GM10266 (cell line): Measurements from ENCODE around the gene SERP2.

Source experiments
- DNase-seq: peaks from one replicate; pipeline ENCODE4 v3.0.0; 2012; ENCODE audit errors: extremely low spot score
- TF ChIP-seq, protein P1 (sequence below): IDR thresholded peaks from 2 replicates; pipeline ENCODE4 v1.5.1; 2012; ENCODE audit warnings: mild to moderate bottlenecking, low read depth; ENCODE audit not compliant: control insufficient read depth, insufficient read depth; ENCODE audit errors: missing control alignments

SERP2 gene

DNA sequence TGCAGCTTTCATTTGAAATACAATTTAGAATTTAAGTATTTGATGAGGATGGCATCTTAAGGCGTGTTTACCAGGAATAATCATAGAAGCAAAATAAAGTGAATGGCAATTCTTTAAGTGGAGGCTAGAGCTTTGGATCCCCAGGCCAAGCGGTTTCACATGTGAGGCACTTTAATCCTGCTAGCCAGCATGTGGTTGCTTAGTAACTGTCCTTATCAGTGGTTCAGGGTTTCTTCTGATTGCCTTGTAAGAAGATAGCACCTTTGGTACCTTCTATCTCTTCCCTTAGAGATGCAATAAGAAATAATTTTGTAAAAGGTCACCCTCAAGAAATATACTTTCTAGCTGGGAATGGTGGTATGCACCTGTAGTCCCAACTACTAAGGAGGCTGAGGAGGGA lies 38.9 kb upstream of the SERP2 start:
- TF ChIP-seq, protein P1, sequence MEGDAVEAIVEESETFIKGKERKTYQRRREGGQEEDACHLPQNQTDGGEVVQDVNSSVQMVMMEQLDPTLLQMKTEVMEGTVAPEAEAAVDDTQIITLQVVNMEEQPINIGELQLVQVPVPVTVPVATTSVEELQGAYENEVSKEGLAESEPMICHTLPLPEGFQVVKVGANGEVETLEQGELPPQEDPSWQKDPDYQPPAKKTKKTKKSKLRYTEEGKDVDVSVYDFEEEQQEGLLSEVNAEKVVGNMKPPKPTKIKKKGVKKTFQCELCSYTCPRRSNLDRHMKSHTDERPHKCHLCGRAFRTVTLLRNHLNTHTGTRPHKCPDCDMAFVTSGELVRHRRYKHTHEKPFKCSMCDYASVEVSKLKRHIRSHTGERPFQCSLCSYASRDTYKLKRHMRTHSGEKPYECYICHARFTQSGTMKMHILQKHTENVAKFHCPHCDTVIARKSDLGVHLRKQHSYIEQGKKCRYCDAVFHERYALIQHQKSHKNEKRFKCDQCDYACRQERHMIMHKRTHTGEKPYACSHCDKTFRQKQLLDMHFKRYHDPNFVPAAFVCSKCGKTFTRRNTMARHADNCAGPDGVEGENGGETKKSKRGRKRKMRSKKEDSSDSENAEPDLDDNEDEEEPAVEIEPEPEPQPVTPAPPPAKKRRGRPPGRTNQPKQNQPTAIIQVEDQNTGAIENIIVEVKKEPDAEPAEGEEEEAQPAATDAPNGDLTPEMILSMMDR = no peak
- DNase-seq = no peak

DNA sequence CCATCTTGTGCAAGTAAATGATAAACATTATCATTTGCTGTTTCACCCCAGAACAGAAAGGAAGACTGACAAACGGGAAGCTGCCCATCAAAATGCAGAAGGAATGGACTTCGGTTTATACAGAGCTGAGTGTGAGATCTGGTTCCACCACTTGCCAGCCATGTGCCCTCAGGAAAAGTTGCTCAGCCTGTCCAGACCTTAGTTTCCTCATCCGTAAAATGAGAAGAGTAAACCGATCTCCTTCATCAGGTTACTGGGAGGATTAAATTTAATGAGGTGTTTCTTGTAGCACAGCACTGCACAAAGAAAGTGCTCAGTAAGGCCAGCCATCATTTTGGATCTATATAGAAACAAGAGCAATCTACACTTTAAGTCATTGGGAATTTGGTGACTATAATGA lies 36.7 kb upstream of the SERP2 start:
- no peak for DNase-seq

GRCh38 chr13:44337581-44337980 lies 36.0 kb upstream of the SERP2 start:
- TF ChIP-seq, protein P1 = no peak

More for the DNA sequence above, 36.7 kb upstream of the SERP2 start:
- TF ChIP-seq, protein P1 = no peak

GRCh38 chr13:44340508-44340907 lies 33.1 kb upstream of the SERP2 start:
- no peak for DNase-seq
- TF ChIP-seq, protein P1 = no peak

More at GRCh38 chr13:44337581-44337980, 36.0 kb upstream of the SERP2 start:
- no peak for DNase-seq

DNA sequence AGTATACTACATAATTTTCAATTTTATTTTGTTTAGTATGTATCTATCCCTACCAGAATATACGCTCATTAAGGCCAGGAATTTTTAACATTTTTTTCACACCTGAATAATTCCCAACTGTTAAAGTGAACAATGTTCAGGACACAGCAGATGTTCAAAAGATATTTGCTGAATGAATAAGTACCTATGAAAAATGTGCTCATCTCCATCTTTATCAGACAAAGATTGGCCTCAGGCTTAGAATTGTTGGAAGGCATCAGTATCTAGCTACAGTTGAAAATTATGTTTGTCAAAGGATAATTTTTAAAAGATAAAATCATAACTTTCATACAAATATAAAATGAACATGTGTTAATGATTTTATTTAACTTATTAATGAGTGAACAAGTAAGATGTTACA lies 30.9 kb upstream of the SERP2 start:
- no peak for DNase-seq
- TF ChIP-seq, protein P1 = no peak

DNA sequence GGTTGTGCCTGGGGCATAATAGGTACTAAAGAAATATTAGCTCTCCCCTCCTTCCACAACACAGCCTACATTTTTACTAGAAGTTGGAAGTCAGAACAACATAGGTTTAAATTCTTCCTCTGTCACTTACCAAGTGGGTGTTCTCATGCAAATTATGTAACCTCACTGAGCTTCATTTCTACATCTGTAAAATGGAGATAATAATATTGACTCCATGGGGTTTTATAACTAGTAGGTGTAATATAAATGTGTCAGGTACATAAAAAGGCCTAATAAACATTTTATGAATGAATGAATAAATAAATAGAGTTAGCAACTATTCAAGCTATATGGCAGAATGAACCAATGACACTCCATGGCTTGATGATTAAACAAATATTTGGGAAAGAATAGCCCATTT lies 27.1 kb upstream of the SERP2 start:
- TF ChIP-seq, protein P1 = no peak
- no peak for DNase-seq

DNA sequence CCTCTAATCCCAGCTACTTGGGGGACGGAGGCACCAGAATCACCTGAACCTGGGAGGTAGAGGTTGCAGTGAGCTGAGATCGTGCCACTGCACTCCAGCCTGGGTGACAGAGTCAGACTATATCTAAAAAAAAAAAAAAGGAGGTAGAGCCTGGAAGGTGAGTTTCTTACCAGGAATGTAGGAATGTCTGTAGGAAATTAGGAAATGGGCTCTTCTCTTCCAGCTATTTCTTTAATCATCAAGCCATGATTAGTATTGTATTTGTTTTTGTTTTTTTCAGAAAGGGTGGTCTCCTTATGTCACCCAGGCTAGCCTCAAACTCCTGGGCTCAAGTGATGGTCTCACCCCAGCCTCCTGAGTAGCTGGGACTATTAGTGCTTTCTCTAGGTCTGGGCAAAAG lies 26.3 kb upstream of the SERP2 start:
- TF ChIP-seq, protein P1 = no peak
- no peak for DNase-seq
